H9 (cell line): Measurements from ENCODE around the gene FABP3. TPM values are rescaled to one million over a fixed set of nuclear protein-coding genes. Genes with fewer than 3 reads are reported as not detected.

Experiments
- DNase-seq: peaks from one replicate; pipeline ENCODE4 v3.0.0-alpha.2; 2017
- H2AFZ ChIP-seq: one replicate; pipeline ENCODE4 v1.6.1; 2013; ENCODE audit warnings: mild to moderate bottlenecking, low read length, control low read depth, moderate library complexity
- H2AK5ac ChIP-seq: 2 replicates; pipeline ENCODE4 v1.6.1; 2013; ENCODE audit warnings: low read length, control low read depth, mixed read lengths; ENCODE audit not compliant: insufficient read length
- H2BK120ac ChIP-seq: one replicate; pipeline ENCODE4 v1.6.1; 2013; ENCODE audit warnings: low read depth, mild to moderate bottlenecking, low read length, control low read depth, inconsistent platforms; ENCODE audit not compliant: poor library complexity, severe bottlenecking
- H2BK12ac ChIP-seq: 2 replicates; pipeline ENCODE4 v1.6.1; 2013; ENCODE audit warnings: low read length, control low read depth, mixed read lengths, low read depth; ENCODE audit not compliant: insufficient read length
- H2BK15ac ChIP-seq: 2 replicates; pipeline ENCODE4 v1.6.1; 2013; ENCODE audit warnings: low read depth, low read length, control low read depth
- H2BK20ac ChIP-seq: one replicate; pipeline ENCODE4 v1.6.1; 2013; ENCODE audit warnings: low read depth, mild to moderate bottlenecking, low read length, control low read depth, inconsistent platforms; ENCODE audit not compliant: poor library complexity, severe bottlenecking
- H2BK5ac ChIP-seq: 2 replicates; pipeline ENCODE4 v1.6.1; 2013; ENCODE audit warnings: low read length, control low read depth, mixed read lengths; ENCODE audit not compliant: insufficient read length
- H3K14ac ChIP-seq: 2 replicates; pipeline ENCODE4 v1.6.1; 2013; ENCODE audit warnings: low read length, control low read depth; ENCODE audit not compliant: insufficient read depth
- H3K18ac ChIP-seq: 2 replicates; pipeline ENCODE4 v1.6.1; 2013; ENCODE audit warnings: low read depth, mild to moderate bottlenecking, mixed read lengths, low read length, control low read depth; ENCODE audit not compliant: insufficient read length
- H3K23ac ChIP-seq: 2 replicates; pipeline ENCODE4 v1.6.1; 2013; ENCODE audit warnings: low read length, control low read depth, mixed read lengths, low read depth; ENCODE audit not compliant: insufficient read length
- H3K23me2 ChIP-seq: 2 replicates; pipeline ENCODE4 v1.6.1; 2013; ENCODE audit warnings: low read depth, mild to moderate bottlenecking, mixed read lengths, low read length, control low read depth; ENCODE audit not compliant: insufficient read length, poor library complexity, severe bottlenecking
- H3K27ac ChIP-seq: 2 replicates; pipeline ENCODE4 v1.5.1; 2013; ENCODE audit warnings: low read length, control low read depth, mixed read lengths, low read depth; ENCODE audit not compliant: insufficient read length
- H3K27me3 ChIP-seq: 2 replicates; pipeline ENCODE4 v1.6.1; 2013; ENCODE audit warnings: low read length, control low read depth, inconsistent platforms; ENCODE audit not compliant: insufficient read depth
- H3K4ac ChIP-seq: 2 replicates; pipeline ENCODE4 v1.6.1; 2013; ENCODE audit warnings: low read depth, mild to moderate bottlenecking, control low read depth, inconsistent platforms, low read length, moderate library complexity
- H3K4me1 ChIP-seq: 2 replicates; pipeline ENCODE4 v1.6.1; 2013; ENCODE audit warnings: low read length, control low read depth, inconsistent platforms; ENCODE audit not compliant: insufficient read depth
- H3K4me2 ChIP-seq: 2 replicates; pipeline ENCODE4 v1.6.1; 2013; ENCODE audit warnings: low read length, control low read depth, mixed read lengths; ENCODE audit not compliant: insufficient read length, insufficient read depth
- H3K56ac ChIP-seq: 2 replicates; pipeline ENCODE4 v1.6.1; 2013; ENCODE audit warnings: low read depth, mild to moderate bottlenecking, mixed read lengths, low read length, control low read depth; ENCODE audit not compliant: insufficient read length
- H3K79me1 ChIP-seq: 2 replicates; pipeline ENCODE4 v1.6.1; 2013; ENCODE audit warnings: low read depth, mild to moderate bottlenecking, moderate library complexity, low read length, control low read depth, inconsistent platforms; ENCODE audit not compliant: insufficient read depth, poor library complexity, severe bottlenecking
- H3K79me2 ChIP-seq: 2 replicates; pipeline ENCODE4 v1.6.1; 2013; ENCODE audit warnings: low read length, control low read depth, inconsistent platforms; ENCODE audit not compliant: insufficient read depth
- H3K9ac ChIP-seq: 2 replicates; pipeline ENCODE4 v1.6.1; 2013; ENCODE audit warnings: low read length, control low read depth, mixed read lengths; ENCODE audit not compliant: insufficient read length; ENCODE audit errors: extremely low read depth
- H3K9me3 ChIP-seq: one replicate; pipeline ENCODE4 v1.6.1; 2013; ENCODE audit warnings: low read depth, low read length, inconsistent platforms; ENCODE audit not compliant: control insufficient read depth
- H3T11ph ChIP-seq: one replicate; pipeline ENCODE4 v1.6.1; 2013; ENCODE audit warnings: mild to moderate bottlenecking, low read length, control low read depth, inconsistent platforms
- H4K20me1 ChIP-seq: one replicate; pipeline ENCODE4 v1.6.1; 2013; ENCODE audit not compliant: control insufficient read depth, insufficient read length, insufficient read depth
- H4K5ac ChIP-seq: 2 replicates; pipeline ENCODE4 v1.6.1; 2013; ENCODE audit warnings: low read depth, mild to moderate bottlenecking, mixed read lengths, low read length, control low read depth; ENCODE audit not compliant: insufficient read length
- H4K8ac ChIP-seq: replicated peaks from 2 replicates; pipeline ENCODE4 v1.6.1; 2013; ENCODE audit warnings: low read length, control low read depth, mixed read lengths, low read depth; ENCODE audit not compliant: insufficient read length
- H4K91ac ChIP-seq: 2 replicates; pipeline ENCODE4 v1.6.1; 2013; ENCODE audit warnings: low read depth, mild to moderate bottlenecking, moderate library complexity, mixed read lengths, low read length, control low read depth; ENCODE audit not compliant: insufficient read length
- H3K27ac Mint-ChIP-seq, 3 experiments: 2 replicates in 2 of 3; 3 replicates in 1 of 3; pipeline ENCODE4 v1.8.0; 2020 to 2021; ENCODE audit warnings: mixed read lengths in 3 of 3, mild to moderate bottlenecking in 1 of 3, moderate library complexity in 1 of 3
- H3K27me3 Mint-ChIP-seq: 2 replicates; pipeline ENCODE4 v1.8.0; 2021; ENCODE audit warnings: low read depth, mild to moderate bottlenecking, moderate library complexity, mixed read lengths
- H3K36me3 Mint-ChIP-seq, 3 experiments: 2 replicates in 2 of 3; 3 replicates in 1 of 3; pipeline ENCODE4 v1.8.0; 2020 to 2021; ENCODE audit warnings: low read depth in 3 of 3, mixed read lengths in 3 of 3; ENCODE audit not compliant: insufficient read depth in 1 of 3
- H3K4me1 Mint-ChIP-seq, 2 experiments: 2 replicates each; pipeline ENCODE4 v1.8.0; 2020; ENCODE audit warnings: mixed read lengths in 2 of 2
- H3K4me3 Mint-ChIP-seq, 2 experiments: 2 replicates in 1 of 2; 3 replicates in 1 of 2; pipeline ENCODE4 v1.8.0; 2020 to 2021; ENCODE audit warnings: mild to moderate bottlenecking in 2 of 2, mixed read lengths in 2 of 2, moderate library complexity in 1 of 2
- H3K9me3 Mint-ChIP-seq, 2 experiments: 2 replicates in 1 of 2; 3 replicates in 1 of 2; pipeline ENCODE4 v1.8.0; 2020; ENCODE audit warnings: mild to moderate bottlenecking in 2 of 2, mixed read lengths in 2 of 2, moderate library complexity in 1 of 2
- CTCF ChIP-seq: fragments of 200-600 bp; sonication (generic); conservative IDR thresholded peaks from 3 replicates; pipeline ENCODE4 v1.8.0; 2021; ENCODE audit warnings: antibody characterized with exemption, mild to moderate bottlenecking
- WGBS: extraction: QIAGEN DNeasy Blood & Tissue Kit; methylation state at CpG from one replicate; pipeline ENCODE4 v1.1.7; 2013; ENCODE audit warnings: missing lambda C conversion rate, low lambda C conversion rate, mixed read lengths; ENCODE audit not compliant: insufficient read length; ENCODE audit errors: extremely low coverage; 5-methylcytosine and 5-hydroxymethylcytosine counted together
- total RNA-seq: library from RNA; stranded (reverse); gene quantifications from 2 replicates; pipeline ENCODE4 v1.2.1, GENCODE V29; 2021

FABP3 gene
- total RNA-seq, 1 experiment from 2014 or later: 9.0 TPM

- no peak overlapping the region for H3K14ac ChIP-seq
- no peaks in the 10 kb centered on the region for H3K79me2 ChIP-seq
- H2BK15ac ChIP-seq: no peak overlapping the region
- H3K9me3 Mint-ChIP-seq: no peaks in the 10 kb centered on the region
- no peak overlapping the region; a peak in 1 of 7 replicates for H3K27ac Mint-ChIP-seq
- H4K91ac ChIP-seq: no peak overlapping the region
- H3K9me3 ChIP-seq: no peaks in the 10 kb centered on the region
- H2BK20ac ChIP-seq: no peak overlapping the region
- no peaks in the 10 kb centered on the region for H3K27me3 ChIP-seq
- H3K23ac ChIP-seq: no peak overlapping the region
- peaks cover 0 to 8% (median 7%) of the 10 kb centered on the region in 3 experiments; a peak in 5 of 7 replicates for H3K36me3 Mint-ChIP-seq
- H4K20me1 ChIP-seq: no peaks in the 10 kb centered on the region
- no peak overlapping the region for H2AK5ac ChIP-seq
- no peak overlapping the region for H3K9ac ChIP-seq
- no peak overlapping the region for H2AFZ ChIP-seq
- H3K79me1 ChIP-seq: no peaks in the 10 kb centered on the region
- H3K4me1 ChIP-seq: peaks cover 3% of the 10 kb centered on the region; the same call in 1 of the 2 replicates
- peaks cover 16% of the 10 kb centered on the region for H3K23me2 ChIP-seq
- TF ChIP-seq CTCF: no peak
- peaks cover 26 to 27% of the 10 kb centered on the region in 2 experiments for H3K4me1 Mint-ChIP-seq
- H3K56ac ChIP-seq: no peak overlapping the region
- H4K8ac ChIP-seq: no peak overlapping the region
- H4K5ac ChIP-seq: no peak overlapping the region
- no peak overlapping the region for H3K27ac ChIP-seq
- no CpG with 5 or more reads among the region's 4 CpGs for WGBS
- H2BK12ac ChIP-seq: no peak overlapping the region
- H2BK120ac ChIP-seq: no peak overlapping the region
- H3K27me3 Mint-ChIP-seq: peaks cover 28% of the 10 kb centered on the region
- no peak for DNase-seq
- H3K4ac ChIP-seq: no peak overlapping the region
- no peak overlapping the region for H3K4me2 ChIP-seq
- H3T11ph ChIP-seq: no peak overlapping the region
- H3K4me3 Mint-ChIP-seq: no peak overlapping the region
- H2BK5ac ChIP-seq: no peak overlapping the region
- H3K18ac ChIP-seq: no peak overlapping the region
Measured at GRCh38 chr1:31410871-31411270, 38.0 kb upstream of the FABP3 start.
